ENCODE data around the gene PALM3. TPM values are rescaled to one million over a fixed set of nuclear protein-coding genes. Genes with fewer than 3 reads are reported as not detected.

Gene PALM3
- polyA plus RNA-seq, 3 donors, result not detected

GRCh38 chr19:14054721-14055120, 7.2 kb downstream of the PALM3 start:
- peaks cover 20% of the 10 kb centered on the region for H3K4me1 Mint-ChIP-seq
- H2AFZ ChIP-seq (ENCODE audit: insufficient read depth, low read depth, low read length, poor library complexity, severe bottlenecking), result no peak overlapping the region
- H3K4me2 ChIP-seq (replicated peaks; ENCODE audit: extremely low read depth, low read length, poor library complexity, severe bottlenecking), result no peak overlapping the region
- peaks cover 51 to 59% (median 53%) of the 10 kb centered on the region in 3 donors for H3K27me3 Mint-ChIP-seq (ENCODE audit: low read depth in 3 of 3)
- H3K27ac Mint-ChIP-seq, result peak overlapping the region in 1 of 7 donors; percentile 42
- DNase-seq, result no peak
- peaks cover 6 to 9% of the 10 kb centered on the region in 2 donors for H3K4me1 ChIP-seq (ENCODE audit: control insufficient read depth in 1 of 2, insufficient read depth in 2 of 2, low read length in 2 of 2)
- no peaks in the 10 kb centered on the region for H3K79me2 ChIP-seq (ENCODE audit: insufficient read depth, low read length)
- H3K9me3 ChIP-seq (replicated peaks in 1 of 2; ENCODE audit: control insufficient read depth in 1 of 2, insufficient read depth in 1 of 2, low read length in 2 of 2), result peaks cover 8 to 10% of the 10 kb centered on the region in 2 donors
- no peak overlapping the region for H3K27ac ChIP-seq (ENCODE audit: low read depth in 1 of 2, low read length in 2 of 2)
- H3K9ac ChIP-seq (ENCODE audit: insufficient read depth, low read length, poor library complexity, severe bottlenecking), result no peak overlapping the region
- 5% methylated on average over 4 of the region's 11 CpGs for WGBS (ENCODE audit: insufficient coverage)
- H3K36me3 ChIP-seq (replicated peaks in 1 of 2; ENCODE audit: control insufficient read depth in 1 of 2, insufficient read depth in 2 of 2, low read length in 2 of 2), result peaks cover 27 to 34% of the 10 kb centered on the region in 2 donors
- H3K4me3 Mint-ChIP-seq, result no peak overlapping the region
- H3K4me3 ChIP-seq (replicated peaks in 1 of 3; ENCODE audit: low read depth in 2 of 3, low read length in 3 of 3), result no peak overlapping the region
- intact Hi-C loops (cut with micrococcal nuclease), result no loop called here
- H3K36me3 Mint-ChIP-seq, result peaks cover 36 to 37% of the 10 kb centered on the region in 2 donors
- peaks cover 15 to 40% of the 10 kb centered on the region in 2 donors for H3K27me3 ChIP-seq (ENCODE audit: control insufficient read depth in 2 of 2, insufficient read depth in 2 of 2, low read length in 2 of 2)
- peaks cover 5 to 23% (median 9%) of the 10 kb centered on the region in 7 donors for H3K9me3 Mint-ChIP-seq
- H4K20me1 ChIP-seq (ENCODE audit: insufficient read depth, low read length), result no peaks in the 10 kb centered on the region
- TF ChIP-seq, protein P1, sequence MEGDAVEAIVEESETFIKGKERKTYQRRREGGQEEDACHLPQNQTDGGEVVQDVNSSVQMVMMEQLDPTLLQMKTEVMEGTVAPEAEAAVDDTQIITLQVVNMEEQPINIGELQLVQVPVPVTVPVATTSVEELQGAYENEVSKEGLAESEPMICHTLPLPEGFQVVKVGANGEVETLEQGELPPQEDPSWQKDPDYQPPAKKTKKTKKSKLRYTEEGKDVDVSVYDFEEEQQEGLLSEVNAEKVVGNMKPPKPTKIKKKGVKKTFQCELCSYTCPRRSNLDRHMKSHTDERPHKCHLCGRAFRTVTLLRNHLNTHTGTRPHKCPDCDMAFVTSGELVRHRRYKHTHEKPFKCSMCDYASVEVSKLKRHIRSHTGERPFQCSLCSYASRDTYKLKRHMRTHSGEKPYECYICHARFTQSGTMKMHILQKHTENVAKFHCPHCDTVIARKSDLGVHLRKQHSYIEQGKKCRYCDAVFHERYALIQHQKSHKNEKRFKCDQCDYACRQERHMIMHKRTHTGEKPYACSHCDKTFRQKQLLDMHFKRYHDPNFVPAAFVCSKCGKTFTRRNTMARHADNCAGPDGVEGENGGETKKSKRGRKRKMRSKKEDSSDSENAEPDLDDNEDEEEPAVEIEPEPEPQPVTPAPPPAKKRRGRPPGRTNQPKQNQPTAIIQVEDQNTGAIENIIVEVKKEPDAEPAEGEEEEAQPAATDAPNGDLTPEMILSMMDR (IDR thresholded peaks at IDR 0.05), result no peak

- TF ChIP-seq, protein P1 (IDR thresholded peaks at IDR 0.05), result no peak
- DNase-seq, result no peak
- Histone ChIP-seq H3K27ac (ENCODE audit: low read depth in 1 of 2, low read length in 2 of 2) (no peak overlapping the region), H3K9ac (ENCODE audit: insufficient read depth, low read length, poor library complexity, severe bottlenecking) (no peak overlapping the region), H4K20me1 (ENCODE audit: insufficient read depth, low read length) (peaks cover 3% of the 10 kb centered on the region), H3K36me3 (replicated peaks in 1 of 2; ENCODE audit: control insufficient read depth in 1 of 2, insufficient read depth in 2 of 2, low read length in 2 of 2) (peaks cover 33 to 40% of the 10 kb centered on the region in 2 donors), H3K9me3 (replicated peaks in 1 of 2; ENCODE audit: control insufficient read depth in 1 of 2, insufficient read depth in 1 of 2, low read length in 2 of 2) (peaks cover 8 to 10% of the 10 kb centered on the region in 2 donors), H3K4me3 (replicated peaks in 1 of 3; ENCODE audit: low read depth in 2 of 3, low read length in 3 of 3) (no peak overlapping the region), H3K4me2 (replicated peaks; ENCODE audit: extremely low read depth, low read length, poor library complexity, severe bottlenecking) (no peak overlapping the region), H2AFZ (ENCODE audit: insufficient read depth, low read depth, low read length, poor library complexity, severe bottlenecking) (no peak overlapping the region), H3K4me1 (ENCODE audit: control insufficient read depth in 1 of 2, insufficient read depth in 2 of 2, low read length in 2 of 2) (peaks cover 6 to 9% of the 10 kb centered on the region in 2 donors), H3K27me3 (ENCODE audit: control insufficient read depth in 2 of 2, insufficient read depth in 2 of 2, low read length in 2 of 2) (peaks cover 12 to 34% of the 10 kb centered on the region in 2 donors), H3K79me2 (ENCODE audit: insufficient read depth, low read length) (no peaks in the 10 kb centered on the region)
- peak overlapping the region in 1 of 2 donors; percentile 5 for H3K4me3 Mint-ChIP-seq
- peaks cover 40 to 43% of the 10 kb centered on the region in 2 donors for H3K36me3 Mint-ChIP-seq
- intact Hi-C loops (cut with micrococcal nuclease), result no loop called here
- peak overlapping the region in 1 of 7 donors; percentile 40 for H3K27ac Mint-ChIP-seq
- peaks cover 46 to 52% (median 48%) of the 10 kb centered on the region in 3 donors for H3K27me3 Mint-ChIP-seq (ENCODE audit: low read depth in 3 of 3)
- peaks cover 5 to 22% (median 9%) of the 10 kb centered on the region in 7 donors for H3K9me3 Mint-ChIP-seq
- H3K4me1 Mint-ChIP-seq, result peaks cover 20% of the 10 kb centered on the region
- WGBS (ENCODE audit: insufficient coverage), result 83% methylated on average over 6 of the region's 6 CpGs
These were observed 7.8 kb downstream of the PALM3 start for GRCh38 chr19:14054099-14054498.

Data from CD14-positive monocyte (primary cell).